Measurements from ENCODE around the gene METTL21A. TPM values are rescaled to one million over a fixed set of nuclear protein-coding genes. Genes with fewer than 3 reads are reported as not detected.

Gene METTL21A
- polyA plus RNA-seq, 1 donor from 2014 or later, result 40.8 TPM

GRCh38 chr2:207587305-207587704 is 37.9 kb downstream of the METTL21A start:
- TF ChIP-seq RAD21 (conservative IDR thresholded peaks at IDR 0.05) (no peak), EP300 (conservative IDR thresholded peaks at IDR 0.05; ENCODE audit: poor library complexity, severe bottlenecking) (no peak), SMC3 (conservative IDR thresholded peaks at IDR 0.05; ENCODE audit: poor library complexity) (no peak), CTCF (IDR thresholded peaks at IDR 0.05; ENCODE audit: poor library complexity, severe bottlenecking) (no peak), POLR2AphosphoS5 (IDR thresholded peaks at IDR 0.05) (no peak), EZH2 (IDR thresholded peaks at IDR 0.05; ENCODE audit: borderline replicate concordance, insufficient read depth, low read length, poor library complexity, severe bottlenecking) (no peak)
- H3K4me3 ChIP-seq (ENCODE audit: low read length), result no peak overlapping the region
- no peaks in the 10 kb centered on the region for H3K79me2 ChIP-seq (replicated peaks; ENCODE audit: insufficient read depth, low read length)
- H3K9ac ChIP-seq (ENCODE audit: low read length), result no peak overlapping the region
- H3K27ac ChIP-seq (ENCODE audit: low read length), result no peak overlapping the region
- H3F3A ChIP-seq (ENCODE audit: insufficient read depth, low read length, poor library complexity, severe bottlenecking), result no peaks in the 10 kb centered on the region
- no peaks in the 10 kb centered on the region for H4K20me1 ChIP-seq (ENCODE audit: insufficient read depth)
- H3K36me3 ChIP-seq (ENCODE audit: insufficient read depth, low read length), result peaks cover 16% of the 10 kb centered on the region
- H2AFZ ChIP-seq (ENCODE audit: low read depth, low read length), result no peak overlapping the region
- H3K4me2 ChIP-seq (ENCODE audit: low read length), result no peak overlapping the region
- no peaks in the 10 kb centered on the region for H3K9me2 ChIP-seq (ENCODE audit: insufficient read depth, low read length)
- H3K27me3 ChIP-seq (ENCODE audit: insufficient read depth, low read depth, low read length), result no peaks in the 10 kb centered on the region
- peaks cover 2% of the 10 kb centered on the region for H3K9me3 ChIP-seq (ENCODE audit: low read length)

GRCh38 chr2:207584952-207585351 is 40.2 kb downstream of the METTL21A start:
- no peak overlapping the region for H2AFZ ChIP-seq (ENCODE audit: low read depth, low read length)
- no peaks in the 10 kb centered on the region for H3K27me3 ChIP-seq (ENCODE audit: insufficient read depth, low read depth, low read length)
- H3K36me3 ChIP-seq (ENCODE audit: insufficient read depth, low read length), result peaks cover 21% of the 10 kb centered on the region

More at GRCh38 chr2:207584952-207585351, 40.2 kb downstream of the METTL21A start:
- Histone ChIP-seq H4K20me1 (ENCODE audit: insufficient read depth) (no peaks in the 10 kb centered on the region), H3K4me2 (ENCODE audit: low read length) (no peak overlapping the region), H3F3A (ENCODE audit: insufficient read depth, low read length, poor library complexity, severe bottlenecking) (no peaks in the 10 kb centered on the region), H3K4me3 (ENCODE audit: low read length) (no peak overlapping the region), H3K9me3 (ENCODE audit: low read length) (no peaks in the 10 kb centered on the region), H3K9me2 (ENCODE audit: insufficient read depth, low read length) (no peaks in the 10 kb centered on the region), H3K9ac (ENCODE audit: low read length) (no peak overlapping the region), H3K27ac (ENCODE audit: low read length) (no peak overlapping the region), H3K79me2 (replicated peaks; ENCODE audit: insufficient read depth, low read length) (no peaks in the 10 kb centered on the region)
- TF ChIP-seq RAD21 (conservative IDR thresholded peaks at IDR 0.05) (no peak), POLR2AphosphoS5 (IDR thresholded peaks at IDR 0.05) (no peak), SMC3 (conservative IDR thresholded peaks at IDR 0.05; ENCODE audit: poor library complexity) (no peak), EZH2 (IDR thresholded peaks at IDR 0.05; ENCODE audit: borderline replicate concordance, insufficient read depth, low read length, poor library complexity, severe bottlenecking) (no peak), REST (IDR thresholded peaks at IDR 0.05; ENCODE audit: borderline replicate concordance) (no peak), TAF1 (IDR thresholded peaks at IDR 0.05; ENCODE audit: low read depth) (no peak), MXI1 (conservative IDR thresholded peaks at IDR 0.05; ENCODE audit: poor library complexity, severe bottlenecking) (no peak)

Measured in neural cell (in vitro differentiated cells).